Endothelial cell of hepatic sinusoid (primary cell): Measurements from ENCODE around the gene DPP6.
"Not testable (repeated sequence)": the region's sequence is repeated elsewhere in the genome, so short reads cannot be mapped to it uniquely, and the experiment has no call there.

ENCODE experiments used
- in situ Hi-C: cut with HindIII; loops from 2 replicates; pipeline ENCODE4 v1.10.0; 2017; ENCODE audit warnings: low sequenced_read_pairs

Gene DPP6

GRCh38 chr7:154146707-154147038 is 94.5 kb downstream of the DPP6 start:
- in situ Hi-C loops: not testable (repeated sequence)

- in situ Hi-C loops: not testable (repeated sequence)
Observed at GRCh38 chr7:154148791-154149516, 96.8 kb downstream of the DPP6 start.

- in situ Hi-C loops: not testable (repeated sequence)
Observed at GRCh38 chr7:154150656-154151055, 98.5 kb downstream of the DPP6 start.

- in situ Hi-C loops: not testable (repeated sequence)
Observed at GRCh38 chr7:154151306-154151705, 99.1 kb downstream of the DPP6 start.

GRCh38 chr7:154155928-154156327 is 103.7 kb downstream of the DPP6 start:
- in situ Hi-C loops: not testable (repeated sequence)

- in situ Hi-C loops: not testable (repeated sequence)
Observed at GRCh38 chr7:154162921-154163320, 110.7 kb downstream of the DPP6 start.

GRCh38 chr7:154163642-154164041 is 111.4 kb downstream of the DPP6 start:
- in situ Hi-C loops: not testable (repeated sequence)

GRCh38 chr7:154167051-154167450 is 114.9 kb downstream of the DPP6 start:
- in situ Hi-C loops: no loop called here

GRCh38 chr7:154167807-154168206 is 115.6 kb downstream of the DPP6 start:
- in situ Hi-C loops: no loop called here

GRCh38 chr7:154171422-154171821 is 119.2 kb downstream of the DPP6 start:
- in situ Hi-C loops: no loop called here

- in situ Hi-C loops: no loop called here
Observed at GRCh38 chr7:154172236-154172635, 120.0 kb downstream of the DPP6 start.

- in situ Hi-C loops: no loop called here
Observed at GRCh38 chr7:154177584-154177983, 125.4 kb downstream of the DPP6 start.

- in situ Hi-C loops: no loop called here
Observed at GRCh38 chr7:154178895-154179294, 126.7 kb downstream of the DPP6 start.

GRCh38 chr7:154183482-154183881 is 131.3 kb downstream of the DPP6 start:
- in situ Hi-C loops: no loop called here

- in situ Hi-C loops: no loop called here
Observed at GRCh38 chr7:154183946-154184345, 131.7 kb downstream of the DPP6 start.

- in situ Hi-C loops: no loop called here
Observed at GRCh38 chr7:154186811-154187210, 134.6 kb downstream of the DPP6 start.

- in situ Hi-C loops: no loop called here
Observed at GRCh38 chr7:154188330-154188729, 136.1 kb downstream of the DPP6 start.

- in situ Hi-C loops: no loop called here
Observed at GRCh38 chr7:154195266-154195665, 143.1 kb downstream of the DPP6 start.

- in situ Hi-C loops: no loop called here
Observed at GRCh38 chr7:154198481-154198880, 146.3 kb downstream of the DPP6 start.

- in situ Hi-C loops: no loop called here
Observed at GRCh38 chr7:154200241-154200640, 148.0 kb downstream of the DPP6 start.

GRCh38 chr7:154202002-154202401 is 149.8 kb downstream of the DPP6 start:
- in situ Hi-C loops: no loop called here

- in situ Hi-C loops: no loop called here
Observed at GRCh38 chr7:154204046-154204445, 151.8 kb downstream of the DPP6 start.

- in situ Hi-C loops: no loop called here
Observed at GRCh38 chr7:154212861-154213260, 160.7 kb downstream of the DPP6 start.
